Measurements from ENCODE around the gene IL17C. TPM values are rescaled to one million over a fixed set of nuclear protein-coding genes. Genes with fewer than 3 reads are reported as not detected.

Gene IL17C
- total and polyA plus RNA-seq, 2 donors (not counting 1 experiment from before 2014, with no cell fraction given) = 1.3 to 1.5 TPM

- no peak overlapping the region for H3K4me2 ChIP-seq (replicated peaks; ENCODE audit: low read depth, low read length, poor library complexity, severe bottlenecking)
- Mint-ChIP-seq H3K4me1 (peaks cover 24% of the 10 kb centered on the region), H3K27me3 (no peaks in the 10 kb centered on the region), H3K27ac (no peak overlapping the region), H3K9me3 (ENCODE audit: insufficient read depth) (no peaks in the 10 kb centered on the region), H3K4me3 (no peak overlapping the region)
- intact Hi-C loops (cut with micrococcal nuclease) = no loop called here
- WGBS (ENCODE audit: insufficient coverage) = over 99% methylated on average over 25 of the region's 25 CpGs
- TF ChIP-seq EZH2 (IDR thresholded peaks at IDR 0.05; ENCODE audit: borderline replicate concordance, insufficient read depth, low read depth, low read length, poor library complexity, severe bottlenecking) (no peak), CTCF (IDR thresholded peaks at IDR 0.05) (no peak)
- H3K4me1 ChIP-seq (ENCODE audit: control insufficient read depth in 2 of 2, insufficient read depth in 2 of 2, low read length in 2 of 2) = peaks cover 17 to 25% of the 10 kb centered on the region in 2 donors
- H3K9ac ChIP-seq (ENCODE audit: low read length) = no peak overlapping the region
- POLR2A ChIA-PET = interaction anchor here (0.6 kb wide), 1 partner anchor 125 kb away, joined by 3 read pairs; no protein-coding TSS in a partner anchor
- peaks cover 0 to 14% of the 10 kb centered on the region in 2 experiments for H3K36me3 ChIP-seq (replicated peaks in 1 of 2; ENCODE audit: control extremely low read depth in 1 of 2, control insufficient read depth in 1 of 2, extremely low read depth in 1 of 2, insufficient read depth in 2 of 2, low read length in 1 of 2)
- ATAC-seq (ENCODE audit: low read depth) = no peak
- no peak overlapping the region for H2AFZ ChIP-seq (ENCODE audit: insufficient read depth, low read depth, low read length, poor library complexity, severe bottlenecking)
- H3K4me3 ChIP-seq (ENCODE audit: control extremely low read depth in 1 of 5, extremely low read depth in 1 of 5, insufficient read depth in 1 of 5, low read depth in 2 of 5, low read length in 4 of 5) = no peak overlapping the region
- no peaks in the 10 kb centered on the region for H4K20me1 ChIP-seq (ENCODE audit: control insufficient read depth, insufficient read depth, low read length, poor library complexity, severe bottlenecking)
- DNase-seq = no peak
- no peaks in the 10 kb centered on the region for H3K9me3 ChIP-seq (ENCODE audit: control extremely low read depth in 1 of 3, control insufficient read depth in 2 of 3, insufficient read depth in 1 of 3, low read length in 2 of 3)
- H3K27ac ChIP-seq (ENCODE audit: low read length in 2 of 2) = no peak overlapping the region
- CTCF ChIA-PET = no interaction called here
- peaks cover 66% of the 10 kb centered on the region for H3K79me2 ChIP-seq (ENCODE audit: control insufficient read depth, insufficient read depth, low read length)
- no peaks in the 10 kb centered on the region for H3K27me3 ChIP-seq (replicated peaks in 1 of 4; ENCODE audit: control extremely low read depth in 1 of 4, control insufficient read depth in 3 of 4, insufficient read depth in 4 of 4, low read length in 3 of 4)
These were observed 20.8 kb downstream of the IL17C start for GRCh38 chr16:88659160-88659559.

- peaks cover 18 to 30% of the 10 kb centered on the region in 2 donors for H3K4me1 ChIP-seq (ENCODE audit: control insufficient read depth in 2 of 2, insufficient read depth in 2 of 2, low read length in 2 of 2)
- TF ChIP-seq EZH2 (IDR thresholded peaks at IDR 0.05; ENCODE audit: borderline replicate concordance, insufficient read depth, low read depth, low read length, poor library complexity, severe bottlenecking) = no peak
- no peak for TF ChIP-seq CTCF (IDR thresholded peaks at IDR 0.05)
- intact Hi-C loops (cut with micrococcal nuclease) = no loop called here
- WGBS (ENCODE audit: insufficient coverage) = 83% methylated on average over 4 of the region's 10 CpGs
- no peak overlapping the region for H3K4me2 ChIP-seq (replicated peaks; ENCODE audit: low read depth, low read length, poor library complexity, severe bottlenecking)
- H3K9ac ChIP-seq (ENCODE audit: low read length) = no peak overlapping the region
- DNase-seq (no peak), ATAC-seq (ENCODE audit: low read depth) (no peak)
- no peak overlapping the region for H3K27ac ChIP-seq (ENCODE audit: low read length in 2 of 2)
- H3K79me2 ChIP-seq (ENCODE audit: control insufficient read depth, insufficient read depth, low read length) = peaks cover 64% of the 10 kb centered on the region
- Mint-ChIP-seq H3K4me3 (peak overlapping the region; percentile 46), H3K9me3 (ENCODE audit: insufficient read depth) (no peaks in the 10 kb centered on the region), H3K27ac (peak overlapping the region; percentile 47), H3K4me1 (peaks cover 31% of the 10 kb centered on the region), H3K27me3 (no peaks in the 10 kb centered on the region)
- H3K27me3 ChIP-seq (replicated peaks in 1 of 4; ENCODE audit: control extremely low read depth in 1 of 4, control insufficient read depth in 3 of 4, insufficient read depth in 4 of 4, low read length in 3 of 4) = no peaks in the 10 kb centered on the region
- POLR2A ChIA-PET = no interaction called here
- H3K36me3 ChIP-seq (replicated peaks in 1 of 2; ENCODE audit: control extremely low read depth in 1 of 2, control insufficient read depth in 1 of 2, extremely low read depth in 1 of 2, insufficient read depth in 2 of 2, low read length in 1 of 2) = peaks cover 0 to 8% of the 10 kb centered on the region in 2 experiments
- no peaks in the 10 kb centered on the region for H3K9me3 ChIP-seq (ENCODE audit: control extremely low read depth in 1 of 3, control insufficient read depth in 2 of 3, insufficient read depth in 1 of 3, low read length in 2 of 3)
- no peaks in the 10 kb centered on the region for H4K20me1 ChIP-seq (ENCODE audit: control insufficient read depth, insufficient read depth, low read length, poor library complexity, severe bottlenecking)
- no peak overlapping the region for H2AFZ ChIP-seq (ENCODE audit: insufficient read depth, low read depth, low read length, poor library complexity, severe bottlenecking)
- H3K4me3 ChIP-seq (ENCODE audit: control extremely low read depth in 1 of 5, extremely low read depth in 1 of 5, insufficient read depth in 1 of 5, low read depth in 2 of 5, low read length in 4 of 5) = no peak overlapping the region
- CTCF ChIA-PET = no interaction called here
These were observed 23.1 kb downstream of the IL17C start for GRCh38 chr16:88661468-88661867.

Data from B cell (primary cell).